Muscle of back (tissue), 11 donors: ENCODE measurements around the gene AP1M2. TPM values are rescaled to one million over a fixed set of nuclear protein-coding genes. Genes with fewer than 3 reads are reported as not detected.
"Not testable (repeated sequence)": the region's sequence is repeated elsewhere in the genome, so short reads cannot be mapped to it uniquely, and the experiment has no call there.

Source experiments
- DNase-seq, 3 donors: peaks; one replicate each; pipeline versions ENCODE4 v3.0.0 to v3.0.0-alpha.2; 2013
- polyA plus RNA-seq, 10 donors: library from polyadenylated mRNA; unstranded; fragments of 120-200 nt; gene quantifications; one replicate each; pipeline ENCODE4 v1.2.1, GENCODE V29; 2013; ENCODE audit not compliant: insufficient read length in 10 of 10

AP1M2 gene
- polyA plus RNA-seq, 10 donors: 0.23 to 2.9 (median 0.43) TPM; not detected in 4

DNA sequence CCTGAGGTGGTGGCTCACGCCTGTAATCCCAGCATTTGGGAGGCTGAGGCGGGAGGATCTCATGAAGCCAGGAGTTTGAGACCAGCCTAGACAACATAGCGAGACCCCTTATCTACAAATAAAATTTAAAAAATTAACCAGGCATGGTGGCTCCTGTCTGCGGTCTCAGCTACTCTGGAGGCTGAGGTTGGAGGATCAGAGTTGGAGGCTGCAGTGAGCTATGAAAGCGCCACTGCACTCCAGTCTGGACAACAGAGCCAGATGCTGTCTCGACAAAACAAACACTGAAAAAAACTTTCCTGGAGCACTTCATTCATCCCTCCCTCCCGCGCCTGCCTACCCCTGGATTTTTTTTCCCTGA is 44.1 kb downstream of the AP1M2 start:
- DNase-seq: no peak

DNA sequence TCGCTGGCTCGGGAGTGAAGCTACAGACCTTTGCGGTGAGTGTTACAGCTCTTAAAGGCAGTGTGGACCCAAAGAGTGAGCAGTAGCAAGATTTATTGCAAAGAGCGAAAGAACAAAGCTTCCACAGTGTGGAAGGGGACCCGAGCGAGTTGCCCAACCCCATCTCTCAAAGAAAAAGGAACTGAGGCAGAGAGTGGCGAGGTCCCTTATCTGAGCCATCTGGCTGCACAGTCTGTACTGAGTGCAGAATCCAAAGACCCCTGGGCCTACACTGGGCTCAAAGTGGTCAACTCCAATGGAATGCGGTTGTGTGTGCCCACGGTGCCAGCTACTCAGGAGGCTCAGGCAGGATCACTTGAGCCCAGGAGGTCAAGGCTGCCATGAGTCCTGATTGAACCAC is 48.1 kb downstream of the AP1M2 start:
- not testable (repeated sequence) for DNase-seq

DNA sequence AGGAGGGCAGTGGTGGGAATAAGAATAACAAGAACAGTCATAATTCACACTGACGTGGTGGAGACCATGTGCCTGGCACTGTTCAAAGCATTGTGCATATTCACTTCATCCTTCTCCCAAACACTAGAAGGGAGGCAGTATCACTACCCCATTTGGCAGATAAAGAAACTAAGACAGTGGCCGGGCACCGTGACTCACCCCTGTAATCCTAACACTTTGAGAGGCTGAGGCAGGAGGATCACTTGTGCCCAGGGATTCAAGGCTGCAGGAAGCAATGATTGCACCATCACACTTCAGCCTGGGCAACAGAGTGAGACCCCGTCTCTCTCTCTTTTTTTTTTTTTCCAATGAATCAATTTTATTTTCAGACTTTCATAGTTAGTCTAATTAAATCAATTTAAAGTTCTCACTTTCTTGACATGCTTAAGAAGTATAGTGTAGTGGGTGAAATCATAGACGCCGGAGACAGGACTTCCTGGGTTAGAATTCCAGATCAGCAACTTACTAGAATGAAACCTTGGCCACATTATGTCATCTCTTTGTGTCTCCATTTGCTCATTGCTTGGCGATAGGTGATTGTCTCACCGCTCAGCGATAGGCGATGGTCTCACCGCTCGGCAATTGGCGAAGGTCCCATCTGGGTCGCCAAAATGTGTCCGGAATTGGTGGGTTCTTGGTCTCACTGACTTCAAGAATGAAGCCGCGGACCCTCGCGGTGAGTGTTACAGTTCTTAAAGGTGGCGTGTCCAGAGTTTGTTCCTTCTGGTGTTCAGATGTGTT is 48.7 kb downstream of the AP1M2 start:
- DNase-seq: no peak

DNA sequence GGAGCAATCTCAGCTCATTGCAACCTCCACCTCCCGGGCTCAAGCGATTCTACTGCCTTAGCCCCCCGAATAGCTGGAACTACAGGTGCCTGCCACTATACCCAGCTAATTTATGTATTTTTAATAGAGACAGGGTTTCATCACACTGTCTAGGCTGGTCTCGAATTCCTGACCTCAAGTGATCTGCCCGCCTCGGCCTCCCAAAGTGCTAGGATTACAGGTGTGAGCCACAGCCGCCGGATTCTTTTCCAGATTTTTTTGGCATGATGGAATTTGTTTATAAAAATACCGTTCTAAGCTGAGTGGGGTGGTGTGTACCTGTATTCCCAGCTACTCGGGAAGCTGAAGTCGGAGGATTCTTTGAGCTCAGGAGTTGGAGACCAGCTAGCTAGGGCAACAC is 49.4 kb downstream of the AP1M2 start:
- DNase-seq: no peak

DNA sequence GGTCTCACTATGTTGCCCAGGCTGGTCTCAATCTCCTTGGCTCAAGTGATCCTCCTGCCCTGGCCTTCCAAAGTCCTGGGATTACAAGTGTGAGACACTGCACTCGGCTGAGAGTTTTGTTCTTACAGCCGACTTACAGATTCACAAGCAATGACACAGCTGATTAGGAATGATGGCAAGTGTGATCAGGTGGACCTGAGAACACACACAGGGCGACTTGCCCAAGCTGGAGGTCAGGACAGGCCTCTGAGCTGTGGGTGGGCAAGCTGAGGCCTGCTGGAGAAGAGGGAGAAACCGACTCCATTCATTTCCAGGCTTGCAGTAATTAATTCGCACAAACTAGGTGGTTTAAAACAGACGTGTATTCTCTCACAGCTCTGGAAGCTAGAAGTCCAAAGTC is 51.5 kb downstream of the AP1M2 start:
- DNase-seq: no peak

- peak in 1 of 3 donors; percentile 70 for DNase-seq
Measured at GRCh38 chr19:10533646-10534386, 53.3 kb downstream of the AP1M2 start.

- DNase-seq: no peak
Measured at GRCh38 chr19:10532457-10532856, 54.7 kb downstream of the AP1M2 start.

GRCh38 chr19:10526887-10527286 is 60.2 kb downstream of the AP1M2 start:
- not testable (repeated sequence) for DNase-seq

- DNase-seq: no peak
Measured at GRCh38 chr19:10525636-10526035, 61.5 kb downstream of the AP1M2 start.

DNA sequence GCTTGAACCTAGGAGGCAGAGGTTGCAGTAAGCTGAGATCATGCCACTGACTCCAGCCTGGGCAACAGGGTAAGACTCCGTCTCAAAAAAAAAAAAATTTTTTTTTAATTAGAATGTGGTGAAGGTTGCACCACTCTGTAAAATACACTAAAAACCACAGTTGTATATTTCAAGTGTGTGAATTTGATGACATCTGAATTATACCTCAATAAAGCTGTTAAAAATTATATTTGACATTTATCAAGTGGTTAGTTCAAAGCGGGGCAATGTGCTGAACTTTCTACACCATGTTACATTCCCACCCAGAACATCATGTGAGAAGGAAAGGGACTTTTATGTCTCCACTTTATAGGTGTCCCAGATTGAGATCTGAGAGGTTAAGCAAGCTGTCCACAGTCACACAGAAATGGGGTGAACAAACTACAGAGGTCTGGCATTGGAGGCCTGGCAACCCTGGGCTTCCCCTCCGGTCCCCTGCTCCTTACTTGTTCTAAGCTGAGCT is 63.9 kb downstream of the AP1M2 start:
- DNase-seq: no peak

Other genes starting within 250 kb of the AP1M2 start
- gene ICAM3, start 247.7 kb downstream of the AP1M2 start, polyA plus RNA-seq: 10 to 100 TPM in 1 of 10 donors, 1 to 10 TPM in 9; 4.5 to 15.8 (median 6.0) TPM
- gene TYK2, start 206.7 kb downstream of the AP1M2 start, polyA plus RNA-seq: 10 to 100 TPM; 49.2 to 99.2 (median 62.8) TPM
- 100 to 1,000 TPM; 104 to 142 (median 124) TPM for gene CDC37, start 183.8 kb downstream of the AP1M2 start, polyA plus RNA-seq
- 1 to 10 TPM; 2.9 to 4.8 (median 3.9) TPM for gene PDE4A, start 166.8 kb downstream of the AP1M2 start, polyA plus RNA-seq
- 10 to 100 TPM; 57.9 to 73.5 (median 65.2) TPM for gene KEAP1, start 84.0 kb downstream of the AP1M2 start, polyA plus RNA-seq
- gene S1PR5, start 69.9 kb downstream of the AP1M2 start, polyA plus RNA-seq: 1 to 10 TPM in 9 of 10 donors, under 1 TPM in 1; 0.95 to 2.9 (median 1.2) TPM
- 10 to 100 TPM; 15.1 to 25.3 (median 20.6) TPM for gene ATG4D, start 43.4 kb downstream of the AP1M2 start, polyA plus RNA-seq
- 10 to 100 TPM; 15.6 to 27.9 (median 22.0) TPM for gene KRI1, start 21.3 kb downstream of the AP1M2 start, polyA plus RNA-seq
- gene CDKN2D, start 18.3 kb downstream of the AP1M2 start, polyA plus RNA-seq: 10 to 100 TPM; 13.6 to 22.3 (median 15.5) TPM
- 100 to 1,000 TPM; 112 to 146 (median 132) TPM for gene SLC44A2, start 38.2 kb upstream of the AP1M2 start, polyA plus RNA-seq
- gene ILF3, start 67.0 kb upstream of the AP1M2 start, polyA plus RNA-seq: 100 to 1,000 TPM; 126 to 193 (median 157) TPM
- gene QTRT1, start 114.1 kb upstream of the AP1M2 start, polyA plus RNA-seq: 10 to 100 TPM; 20.0 to 40.3 (median 29.4) TPM
- 10 to 100 TPM; 60.7 to 83.2 (median 72.5) TPM for gene DNM2, start 130.8 kb upstream of the AP1M2 start, polyA plus RNA-seq
- gene TMED1, start 248.9 kb upstream of the AP1M2 start, polyA plus RNA-seq: 10 to 100 TPM; 26.9 to 45.0 (median 33.6) TPM